G401.6 (cell line): ENCODE data around the gene PHF13.
A peak's percentile ranks its signal among the peaks of the same experiment; 100 is the strongest.
"Not testable (repeated sequence)": the region's sequence is repeated elsewhere in the genome, so short reads cannot be mapped to it uniquely, and the experiment has no call there.

ENCODE experiments used
- FAIRE-seq: peaks from 2 replicates; lab custom pipeline; 2012; peaks lifted over from hg19 to GRCh38; lab: Jason Lieb, UNC

Gene PHF13

DNA sequence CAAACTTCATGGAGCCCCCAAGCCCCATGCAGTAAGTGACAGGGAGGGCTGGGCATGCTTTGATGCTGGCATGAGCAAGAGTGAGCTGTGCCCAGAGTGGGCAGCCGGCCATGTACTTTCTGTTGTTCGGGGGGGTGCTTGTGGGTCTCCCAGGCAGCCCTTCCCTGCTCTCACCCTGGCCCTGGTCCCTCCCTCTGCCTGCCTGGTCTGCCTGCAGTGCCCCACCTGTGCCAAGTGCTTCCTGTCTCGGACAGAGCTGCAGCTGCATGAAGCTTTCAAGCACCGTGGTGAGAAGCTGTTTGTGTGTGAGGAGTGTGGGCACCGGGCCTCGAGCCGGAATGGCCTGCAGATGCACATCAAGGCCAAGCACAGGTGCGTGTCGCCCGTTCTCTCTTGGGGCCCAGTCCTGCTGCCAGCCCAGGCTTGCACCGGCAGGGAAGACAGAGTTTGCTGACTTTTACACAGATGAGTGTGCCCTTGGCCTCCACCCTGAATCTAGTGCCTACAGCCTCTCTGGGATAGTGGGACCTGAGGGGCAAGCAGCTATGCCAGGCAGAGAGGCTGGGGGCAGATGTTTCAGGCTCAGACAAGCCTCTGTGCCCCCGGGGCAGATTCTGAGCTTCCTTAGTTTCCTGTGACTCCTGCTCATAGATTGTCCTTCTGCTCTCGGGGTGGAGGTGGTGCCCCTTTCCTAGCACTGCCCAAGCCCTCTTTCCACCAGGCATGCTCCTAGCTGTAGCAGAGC, 26.1 kb upstream of the PHF13 start:
- no peak for FAIRE-seq

DNA sequence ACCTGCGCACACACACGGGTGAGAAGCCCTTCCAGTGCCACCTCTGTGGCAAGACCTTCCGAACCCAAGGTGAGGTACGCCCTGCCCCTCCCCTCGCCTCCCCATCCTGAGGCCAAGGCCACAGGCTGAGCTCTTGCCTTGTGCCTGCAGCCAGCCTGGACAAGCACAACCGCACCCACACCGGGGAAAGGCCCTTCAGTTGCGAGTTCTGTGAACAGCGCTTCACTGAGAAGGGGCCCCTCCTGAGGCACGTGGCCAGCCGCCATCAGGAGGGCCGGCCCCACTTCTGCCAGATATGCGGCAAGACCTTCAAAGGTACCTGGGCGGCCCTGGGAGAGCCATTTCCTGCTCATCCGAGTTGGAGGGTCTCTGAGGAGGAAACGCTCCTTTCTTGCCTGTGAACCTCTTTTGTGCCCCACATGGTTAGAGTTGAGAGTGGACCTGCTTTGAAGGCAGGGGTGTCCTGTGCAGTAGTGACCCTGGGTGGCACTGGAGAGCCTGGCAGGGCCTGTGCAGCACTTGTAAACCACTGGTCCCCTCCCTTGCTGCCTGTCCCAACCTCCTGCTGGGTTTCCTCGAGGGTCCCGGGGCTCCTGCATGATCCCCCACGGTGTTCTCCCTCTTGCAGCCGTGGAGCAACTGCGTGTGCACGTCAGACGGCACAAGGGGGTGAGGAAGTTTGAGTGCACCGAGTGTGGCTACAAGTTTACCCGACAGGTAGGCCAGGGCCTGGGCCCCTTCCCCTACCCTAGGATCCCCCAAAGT, 25.2 kb upstream of the PHF13 start:
- no peak for FAIRE-seq

DNA sequence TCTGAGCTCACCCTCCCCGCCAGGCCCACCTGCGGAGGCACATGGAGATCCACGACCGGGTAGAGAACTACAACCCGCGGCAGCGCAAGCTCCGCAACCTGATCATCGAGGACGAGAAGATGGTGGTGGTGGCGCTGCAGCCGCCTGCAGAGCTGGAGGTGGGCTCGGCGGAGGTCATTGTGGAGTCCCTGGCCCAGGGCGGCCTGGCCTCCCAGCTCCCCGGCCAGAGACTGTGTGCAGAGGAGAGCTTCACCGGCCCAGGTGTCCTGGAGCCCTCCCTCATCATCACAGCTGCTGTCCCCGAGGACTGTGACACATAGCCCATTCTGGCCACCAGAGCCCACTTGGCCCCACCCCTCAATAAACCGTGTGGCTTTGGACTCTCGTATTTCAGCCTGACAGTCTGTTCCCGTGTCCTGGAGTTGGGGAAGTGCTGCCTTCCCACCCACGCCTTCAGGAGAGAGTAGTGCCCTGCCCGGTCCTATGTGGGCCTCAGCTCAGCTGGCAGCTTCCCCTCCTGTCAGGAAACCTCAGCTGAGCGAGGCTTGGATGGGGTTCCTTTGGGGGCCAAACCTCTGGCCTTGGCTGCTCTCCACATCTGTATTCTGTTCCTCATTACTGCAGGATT, 24.5 kb upstream of the PHF13 start:
- FAIRE-seq = no peak

DNA sequence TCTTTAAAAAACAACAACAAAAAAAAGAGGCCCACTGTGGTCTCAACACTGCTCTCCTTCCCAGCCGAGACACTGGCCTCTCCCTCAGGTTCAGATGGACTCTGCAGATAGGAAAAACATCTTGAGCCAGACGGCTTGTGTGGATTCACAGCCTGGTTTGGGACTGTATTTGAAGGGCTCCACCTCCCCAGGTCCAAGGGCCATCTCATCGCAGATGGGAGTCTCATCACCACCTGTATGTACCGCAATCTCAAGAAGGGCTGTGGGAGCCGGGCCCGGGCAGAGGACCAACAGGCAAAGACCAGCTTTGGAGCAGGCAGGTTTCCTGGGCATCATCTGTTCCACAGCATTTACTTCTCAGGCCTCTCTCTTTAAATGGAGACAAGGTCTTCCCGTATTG, 23.5 kb upstream of the PHF13 start:
- FAIRE-seq = no peak

DNA sequence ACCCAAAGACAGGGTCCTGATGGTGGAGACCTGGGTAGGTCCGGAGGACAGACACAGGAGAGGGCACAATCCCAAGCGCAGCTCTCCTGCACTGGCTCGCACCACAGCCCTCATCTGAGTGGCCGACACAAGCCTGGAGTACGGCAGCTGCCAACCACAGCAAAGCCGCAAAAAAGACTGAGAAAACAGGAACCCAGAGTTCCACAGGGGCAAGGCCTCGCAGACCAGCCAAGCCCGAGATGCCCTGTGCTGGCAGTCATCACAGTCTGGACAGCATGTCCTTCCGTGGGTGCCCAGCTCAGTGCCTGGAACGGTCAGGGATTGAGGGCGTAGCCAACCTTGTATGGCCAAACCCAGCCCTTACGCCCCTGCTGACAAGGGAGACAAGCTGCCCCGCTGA, 22.3 kb upstream of the PHF13 start:
- no peak for FAIRE-seq

DNA sequence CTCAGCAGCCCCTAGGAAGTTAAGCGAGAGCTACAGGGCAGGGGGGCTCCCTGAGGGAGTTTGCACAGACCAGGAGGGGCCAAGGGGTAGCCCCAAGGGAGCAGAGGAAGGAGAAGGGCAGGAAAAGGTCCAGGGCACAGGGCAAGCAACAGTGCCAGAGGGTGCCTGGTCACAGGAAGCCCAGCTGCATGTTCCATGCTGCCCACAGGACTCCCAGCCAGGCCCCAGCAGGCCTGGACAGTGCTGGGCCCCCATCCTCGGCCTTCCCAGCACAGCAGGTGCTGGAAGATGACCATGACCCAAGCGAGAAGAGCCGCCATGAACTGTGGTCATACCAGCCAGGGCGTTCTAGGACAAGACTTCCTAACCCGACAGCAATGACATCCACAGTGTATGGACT, 21.9 kb upstream of the PHF13 start:
- FAIRE-seq = no peak

DNA sequence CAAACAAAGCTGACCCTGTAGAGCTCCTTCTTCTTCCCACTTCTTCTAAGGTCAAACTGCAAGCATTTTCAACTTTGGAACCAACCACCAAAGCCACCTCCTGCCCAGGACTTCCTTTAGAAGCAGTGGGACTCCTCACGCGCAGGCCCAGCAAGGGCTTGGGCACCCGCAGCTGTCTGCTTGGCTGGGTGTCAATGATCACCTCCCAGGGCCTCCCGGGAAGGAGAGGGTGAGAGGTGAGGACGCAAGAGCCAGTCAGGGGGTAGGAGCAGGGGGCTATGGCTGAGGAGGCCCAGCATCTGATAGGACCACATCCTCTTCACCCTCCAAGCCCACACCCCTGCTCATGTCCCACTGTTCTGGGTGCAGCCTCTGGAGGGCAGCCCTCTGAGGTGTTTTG, 21.1 kb upstream of the PHF13 start:
- FAIRE-seq = no peak

DNA sequence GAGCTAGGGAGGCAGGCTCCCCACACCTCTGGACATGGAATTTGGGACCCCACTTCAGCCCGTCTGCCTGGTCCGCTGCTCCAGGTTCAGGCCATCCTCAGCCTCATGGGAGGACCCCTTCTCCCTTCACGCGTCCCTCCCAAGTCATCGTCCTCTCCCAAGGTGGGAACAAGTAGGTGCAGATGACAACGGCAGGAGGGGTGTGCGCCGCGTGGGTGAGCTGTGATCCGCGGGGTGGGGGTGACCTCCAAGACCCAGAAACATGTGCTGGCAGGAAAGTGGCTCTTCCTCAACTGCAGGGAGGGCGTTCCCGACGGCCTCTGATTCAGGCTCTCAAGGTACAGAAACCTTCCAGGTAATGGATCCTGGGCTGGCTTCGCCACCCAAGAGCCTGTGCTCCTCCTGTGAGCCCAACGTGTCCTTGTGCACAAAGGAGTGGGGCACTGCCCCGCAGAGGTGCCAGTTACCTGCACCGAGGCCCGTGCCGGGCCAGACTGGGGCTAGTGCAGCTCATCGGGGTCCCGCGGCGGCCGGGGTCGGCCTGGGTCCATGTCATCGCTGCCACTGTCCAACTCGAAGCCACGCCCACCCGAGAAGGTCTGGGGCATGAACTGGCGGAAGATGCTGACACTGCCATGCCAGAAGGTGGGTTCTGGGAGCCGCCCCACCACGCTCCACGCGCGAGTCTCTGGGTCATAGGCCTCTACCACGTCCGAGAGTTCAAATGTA, 20.5 kb upstream of the PHF13 start:
- no peak for FAIRE-seq

DNA sequence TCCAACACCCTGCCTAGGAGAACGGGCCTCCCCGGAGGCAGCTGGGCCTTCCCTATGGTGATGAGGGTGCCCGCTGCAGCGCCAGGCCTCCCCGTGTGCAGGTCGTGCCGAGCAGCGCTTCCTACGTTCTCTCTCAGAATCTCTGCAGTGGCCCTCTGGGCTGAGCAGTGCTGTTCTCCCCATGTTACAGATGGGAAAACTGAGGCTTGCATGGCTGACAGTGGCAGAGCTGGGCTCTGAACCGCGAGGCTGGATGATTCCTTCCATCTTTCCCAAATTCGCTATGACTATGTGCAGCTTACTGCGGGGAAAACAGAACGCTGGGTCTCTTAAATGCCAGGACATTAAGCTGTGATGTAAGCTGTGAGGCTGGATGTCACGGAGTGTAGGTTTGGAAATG, 19.7 kb upstream of the PHF13 start:
- no peak for FAIRE-seq

DNA sequence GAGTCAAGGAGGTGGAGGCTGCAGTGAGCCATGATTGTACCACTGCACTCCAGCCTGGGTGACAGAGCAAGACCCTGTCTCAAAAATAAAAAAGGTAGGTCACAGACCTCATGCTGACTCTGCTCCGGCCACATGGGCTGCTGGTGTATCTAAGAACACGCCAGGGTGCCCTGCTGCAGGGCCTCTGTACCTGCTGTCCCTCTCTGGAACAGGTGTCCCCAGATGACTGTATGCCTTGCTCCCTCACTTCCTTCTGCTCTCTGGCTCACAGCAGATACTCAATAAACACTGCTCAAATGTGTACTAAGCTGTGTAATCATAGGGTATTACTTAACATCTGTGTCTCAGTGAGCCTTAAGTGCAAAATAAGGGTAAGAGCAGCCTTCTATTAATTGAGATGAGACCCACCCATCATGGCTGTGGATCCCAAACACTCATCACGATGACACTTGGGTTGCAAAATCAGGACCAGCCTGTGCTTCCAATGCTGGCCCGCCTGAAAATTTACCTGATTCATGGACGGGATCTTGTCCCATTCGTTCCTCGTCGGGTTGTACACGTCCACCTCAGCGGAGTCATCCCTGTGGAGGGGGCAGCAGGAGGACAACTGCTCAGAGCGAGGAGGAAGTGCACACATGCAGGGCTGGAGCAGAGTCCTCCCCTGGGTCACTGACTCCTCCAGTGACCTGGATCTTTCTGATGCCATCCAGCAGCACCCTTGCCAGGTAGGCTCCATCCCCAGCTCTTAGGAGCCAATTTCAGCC, 18.4 kb upstream of the PHF13 start:
- no peak for FAIRE-seq

DNA sequence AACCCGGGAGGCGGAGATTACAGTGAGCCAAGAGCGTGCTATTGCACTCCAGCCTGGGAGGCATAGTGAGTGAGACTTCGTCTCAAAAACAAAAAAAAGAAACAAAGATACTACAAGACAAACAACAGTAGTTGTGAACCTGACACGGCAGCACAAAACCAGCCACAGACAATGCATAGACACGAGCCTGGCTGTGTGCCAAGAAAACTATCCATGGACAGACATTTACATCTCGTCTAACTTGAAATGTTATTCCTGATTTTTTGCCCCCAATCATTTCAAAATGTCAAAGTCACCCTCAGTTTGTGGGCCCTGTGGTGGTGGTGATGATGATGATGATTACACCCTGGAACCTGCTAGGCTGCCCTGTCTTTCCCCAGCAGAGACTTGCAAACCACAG, 17.2 kb upstream of the PHF13 start:
- FAIRE-seq = no peak

DNA sequence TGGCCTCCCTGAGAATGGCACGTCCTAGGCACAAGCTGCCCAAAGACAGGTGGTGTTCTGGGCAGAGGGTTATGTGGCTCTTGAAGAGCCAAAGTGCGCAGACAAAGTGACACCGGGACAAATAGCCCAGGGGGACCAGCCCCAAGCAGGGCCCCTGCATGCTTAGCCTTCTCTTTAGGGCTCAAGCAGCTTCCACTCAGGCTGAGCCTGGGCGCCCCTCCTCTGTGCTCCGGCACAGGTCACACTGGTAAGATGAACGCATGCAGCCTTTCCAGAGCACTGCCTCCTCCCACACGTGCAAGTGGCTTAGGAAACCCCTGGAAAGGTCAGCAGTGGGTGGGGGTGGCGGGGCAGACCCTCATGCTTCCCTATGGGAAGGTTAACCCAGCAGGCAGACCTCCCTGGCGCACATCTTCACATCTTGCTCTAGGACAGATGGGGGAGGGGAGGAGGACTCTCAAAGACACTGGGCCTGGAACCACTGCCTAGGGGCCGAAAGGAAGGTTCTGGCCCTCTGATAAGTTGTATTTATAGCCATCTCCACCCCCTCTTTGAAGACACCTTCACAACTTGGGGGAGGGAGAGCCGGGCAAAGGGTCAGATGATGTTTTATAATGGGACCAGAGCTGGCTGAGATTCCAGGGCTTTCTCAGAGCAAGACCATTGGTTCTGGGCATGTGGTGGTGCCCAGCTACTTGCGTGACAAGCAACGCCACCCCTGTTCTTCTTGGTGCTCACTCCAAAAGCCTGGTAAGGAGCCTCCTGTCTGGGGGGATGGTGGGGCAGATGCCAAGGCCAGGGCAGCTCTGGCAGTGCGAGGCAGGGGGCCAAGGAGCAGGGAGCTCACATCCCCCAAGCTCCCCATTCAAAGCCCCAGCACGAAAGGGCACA, 16.4 kb upstream of the PHF13 start:
- FAIRE-seq = no peak

DNA sequence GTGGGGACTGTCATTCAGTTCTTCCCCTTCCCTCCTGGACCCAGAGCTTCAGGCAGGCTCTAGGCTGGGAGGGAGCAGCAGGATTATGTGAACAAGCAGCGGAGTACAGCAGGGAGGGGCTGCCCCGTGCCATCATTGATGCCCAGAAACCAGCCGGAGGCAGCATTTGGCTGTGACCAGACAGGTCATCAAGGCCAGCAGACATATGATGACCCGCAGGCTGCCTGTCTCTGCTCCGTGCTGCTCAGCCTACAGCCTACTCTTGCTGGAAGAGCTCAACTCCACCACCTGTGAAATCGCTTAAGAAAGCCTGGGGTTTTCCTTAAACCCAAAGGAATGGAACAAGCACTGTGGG, 15.8 kb upstream of the PHF13 start:
- no peak for FAIRE-seq

DNA sequence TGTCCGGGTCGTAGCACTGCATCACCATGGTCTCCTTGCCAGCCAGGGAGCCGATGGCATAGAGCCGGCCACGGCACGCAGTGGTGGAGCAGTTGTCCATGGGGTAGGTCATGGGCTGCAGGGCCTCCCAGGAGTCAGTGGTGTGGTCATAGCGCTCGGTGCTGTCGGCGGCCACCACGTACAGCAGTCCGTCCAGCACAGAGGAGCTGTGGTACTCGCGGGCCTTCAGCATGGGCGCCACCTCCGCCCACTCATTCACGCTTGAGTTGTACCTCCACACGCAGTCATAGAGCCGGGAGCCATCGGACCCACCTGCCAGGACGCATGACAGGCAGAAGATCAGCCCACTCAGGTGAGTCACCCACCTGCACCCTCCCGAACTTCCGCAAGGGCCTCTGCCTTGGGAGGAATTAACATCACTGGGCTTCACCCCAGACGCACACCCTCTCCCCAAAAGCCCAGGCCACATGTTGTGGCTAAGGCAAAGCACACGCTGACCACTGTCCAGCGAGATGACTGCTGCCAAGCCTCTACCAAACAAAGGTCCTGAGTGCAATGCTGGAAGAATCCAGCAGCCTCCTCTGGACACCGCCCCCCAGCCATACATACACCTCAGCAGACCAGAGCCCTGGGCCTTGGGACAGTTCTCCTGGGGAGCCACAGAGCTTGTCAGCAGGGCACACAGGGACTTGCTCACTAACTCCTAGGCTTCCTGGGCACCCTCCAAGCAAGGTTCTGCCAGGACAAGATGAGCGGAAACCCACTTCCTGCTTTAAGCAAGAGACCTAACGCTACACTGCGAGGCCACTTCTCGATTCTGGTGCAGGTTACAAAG, 14.2 kb upstream of the PHF13 start:
- no peak for FAIRE-seq

DNA sequence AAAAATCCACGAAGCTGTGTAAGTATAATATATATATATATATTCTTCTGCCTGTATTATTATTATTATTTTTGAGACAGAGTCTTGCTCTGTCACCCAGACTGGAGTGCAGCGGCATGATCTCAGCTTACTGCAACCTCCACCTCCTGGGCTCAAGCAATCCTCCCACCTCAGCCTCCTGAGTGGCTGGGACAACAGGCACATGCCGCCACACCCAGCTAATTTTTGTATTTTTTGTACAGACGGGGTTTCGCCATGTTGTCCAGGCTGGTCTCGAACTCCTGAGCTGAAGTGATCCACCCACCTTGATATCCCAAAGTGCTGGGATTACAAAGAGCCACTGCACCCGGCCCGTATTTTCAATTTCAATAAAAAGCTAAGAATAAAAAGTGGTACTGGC, 13.5 kb upstream of the PHF13 start:
- FAIRE-seq = not testable (repeated sequence)

DNA sequence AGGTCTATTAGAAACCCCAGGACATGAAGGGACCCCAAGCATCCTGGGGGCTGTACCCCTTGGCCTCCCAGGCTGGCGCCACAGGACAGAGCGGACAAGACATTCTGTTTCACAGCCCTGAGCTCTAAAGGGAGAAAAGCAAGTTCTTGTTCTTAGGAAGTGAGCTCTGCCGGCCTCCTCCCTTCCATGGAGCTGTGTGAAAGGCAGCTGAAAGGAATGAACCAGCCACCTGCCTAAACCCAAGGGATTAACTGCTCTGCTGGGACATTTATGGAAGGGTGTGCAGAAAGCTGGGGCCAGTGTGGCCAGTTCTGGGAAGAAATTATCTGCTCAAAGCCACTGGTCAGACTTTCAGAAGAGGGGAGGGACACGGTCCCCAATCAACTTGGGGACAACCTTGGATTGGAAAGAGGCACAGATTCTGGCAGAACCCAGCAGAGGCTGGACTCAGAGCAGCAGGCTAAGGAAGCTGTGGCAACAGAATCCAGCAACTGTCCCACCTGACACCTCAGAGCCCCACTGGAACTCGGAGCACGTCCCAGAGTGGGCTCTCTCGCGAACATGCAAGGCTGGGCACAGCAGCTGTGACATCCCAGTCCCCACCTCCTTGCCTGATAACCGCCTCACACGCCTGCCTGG, 13.0 kb upstream of the PHF13 start:
- FAIRE-seq = no peak

DNA sequence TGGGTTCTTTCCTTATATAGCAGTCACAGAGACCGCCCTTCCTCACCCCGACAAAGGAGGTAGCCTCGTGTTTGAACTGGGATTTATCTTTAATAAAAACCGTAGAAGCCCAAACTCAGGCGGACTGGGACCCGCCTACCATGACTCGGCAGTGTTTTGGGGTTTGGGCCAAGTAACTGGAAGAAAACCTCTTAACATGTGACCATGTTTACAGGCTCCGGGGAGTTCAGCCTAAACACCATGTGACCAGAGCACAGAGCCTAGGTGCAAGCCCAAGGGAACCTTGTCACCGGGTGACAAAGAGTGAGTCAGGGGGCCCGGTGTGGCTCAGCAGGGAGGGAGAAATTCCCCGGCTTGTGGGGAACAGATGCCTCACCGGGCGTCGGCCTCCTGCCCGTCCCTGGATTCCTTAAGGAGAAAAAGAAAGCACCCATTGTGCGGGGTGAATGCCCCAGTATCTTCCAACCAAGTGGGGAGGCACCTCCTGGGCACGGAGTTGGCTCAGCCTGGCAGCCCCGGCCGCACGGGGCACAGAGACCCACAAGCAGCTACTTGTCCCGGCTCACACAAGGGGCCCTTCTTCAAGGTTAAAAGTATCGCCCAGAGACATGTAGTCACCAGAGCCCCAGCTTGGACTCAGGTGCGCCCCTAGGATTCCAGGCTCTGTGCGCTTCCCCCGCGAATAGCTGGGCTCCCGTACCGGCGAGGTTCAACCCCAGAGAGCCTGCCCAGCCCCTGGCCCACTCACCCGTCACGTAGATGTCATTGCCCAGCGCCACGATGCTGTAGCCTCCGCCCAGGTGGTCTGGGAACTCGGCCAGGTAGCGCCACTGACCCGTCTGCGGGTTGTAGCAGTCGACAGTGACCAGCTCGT, 12.2 kb upstream of the PHF13 start:
- peak; percentile 88 for FAIRE-seq

DNA sequence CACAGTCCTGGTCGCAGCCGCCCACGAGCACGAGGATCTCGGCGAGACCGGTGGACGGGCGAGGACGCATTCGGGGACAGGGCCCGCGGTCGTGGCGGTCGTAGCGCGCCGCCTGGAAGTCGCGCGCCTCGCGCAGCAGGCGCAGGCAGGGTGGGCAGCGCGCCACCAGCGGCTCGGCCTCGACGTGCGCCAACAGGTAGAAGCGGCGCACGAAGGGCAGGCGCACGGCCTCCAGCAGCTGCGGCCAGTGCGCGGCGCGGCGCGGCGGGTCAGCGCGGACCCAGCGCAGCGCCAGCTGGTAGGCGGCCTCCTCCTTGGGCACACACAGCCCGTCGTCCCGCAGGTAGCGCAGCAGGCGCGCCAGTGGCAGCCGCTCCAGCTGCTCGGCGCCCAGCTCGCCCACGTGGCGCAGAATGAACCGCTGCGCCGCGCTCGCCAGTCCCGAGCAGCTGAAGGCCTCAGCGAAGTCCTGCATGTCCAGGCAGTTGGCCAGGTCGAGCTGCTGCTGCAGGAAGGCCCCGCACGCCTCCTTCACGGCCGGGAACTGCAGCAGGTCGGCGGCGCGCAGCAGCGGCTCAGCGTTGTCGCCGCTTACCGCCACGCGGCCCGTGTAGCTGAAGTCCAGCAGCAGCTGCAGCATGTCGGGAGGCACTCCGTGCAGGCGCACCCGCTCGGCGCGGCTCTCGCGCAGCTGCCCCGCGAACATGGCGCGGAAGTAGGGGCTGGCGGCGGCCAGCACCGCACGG, 11.4 kb upstream of the PHF13 start:
- FAIRE-seq = no peak
